GM19455 (cell line): ENCODE results near the gene UNC93B1.
A peak's percentile ranks its signal among the peaks of the same experiment; 100 is the strongest.

Experiments used
- ATAC-seq: cut with Tn5 transposase; IDR thresholded peaks from one replicate; pipeline ENCODE4 v1.9.1; 2021; ENCODE audit not compliant: unreplicated experiment

The UNC93B1 gene

GRCh38 chr11:68040101-68040956 is 36.4 kb upstream of the UNC93B1 start:
- no peak for ATAC-seq

- ATAC-seq, result no peak
Measured at GRCh38 chr11:68039526-68040086, 35.7 kb upstream of the UNC93B1 start.

GRCh38 chr11:68038718-68039525 is 35.0 kb upstream of the UNC93B1 start, which contains the start of gene TCIRG1:
Gene TCIRG1, plus strand, starts transcription at chr11:68039025. Its CDS starts 2,247 bp downstream, at chr11:68041272.
- peak; percentile 56 for ATAC-seq

- no peak for ATAC-seq
Measured at GRCh38 chr11:68038226-68038717, 34.4 kb upstream of the UNC93B1 start.

DNA sequence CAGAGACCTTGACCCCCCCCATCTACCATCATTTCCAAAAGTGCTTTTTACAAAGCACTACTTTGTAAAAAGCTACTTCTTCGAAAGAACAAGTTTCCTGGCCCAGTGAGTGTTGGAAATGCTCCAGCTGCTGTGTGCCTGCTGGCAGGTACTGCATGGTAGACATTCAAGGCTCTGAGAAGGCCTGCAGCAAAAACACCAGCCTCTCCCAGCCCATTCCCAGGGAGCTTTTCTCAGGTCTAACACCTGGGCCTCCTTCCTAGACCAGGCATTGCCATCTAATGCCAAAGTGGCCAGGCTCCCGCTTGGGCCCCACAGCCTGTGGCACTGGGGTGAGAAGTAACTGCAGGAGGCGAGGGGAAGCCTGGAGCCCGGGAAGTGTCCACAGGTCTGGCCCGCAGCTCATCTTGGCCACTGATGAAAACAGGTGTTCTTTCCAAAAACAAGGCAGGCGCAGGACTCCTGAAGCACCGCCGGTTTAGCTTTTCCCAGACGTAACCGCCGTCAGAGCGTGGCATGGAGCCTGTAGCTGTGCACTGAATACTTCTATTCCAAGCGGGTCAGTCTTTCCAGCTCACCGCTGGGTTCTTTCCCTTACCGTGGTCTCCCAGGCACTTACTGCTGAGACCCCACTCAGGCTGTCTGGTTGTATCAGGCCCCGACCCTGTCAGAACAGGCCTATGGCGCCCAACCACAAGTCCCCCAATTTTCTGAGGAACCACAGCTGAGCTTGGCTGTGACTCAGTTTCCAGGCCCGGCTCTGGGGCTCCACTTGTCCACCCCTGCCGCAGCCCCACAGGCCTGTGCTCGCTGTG is 33.7 kb upstream of the UNC93B1 start:
- ATAC-seq, result no peak

DNA sequence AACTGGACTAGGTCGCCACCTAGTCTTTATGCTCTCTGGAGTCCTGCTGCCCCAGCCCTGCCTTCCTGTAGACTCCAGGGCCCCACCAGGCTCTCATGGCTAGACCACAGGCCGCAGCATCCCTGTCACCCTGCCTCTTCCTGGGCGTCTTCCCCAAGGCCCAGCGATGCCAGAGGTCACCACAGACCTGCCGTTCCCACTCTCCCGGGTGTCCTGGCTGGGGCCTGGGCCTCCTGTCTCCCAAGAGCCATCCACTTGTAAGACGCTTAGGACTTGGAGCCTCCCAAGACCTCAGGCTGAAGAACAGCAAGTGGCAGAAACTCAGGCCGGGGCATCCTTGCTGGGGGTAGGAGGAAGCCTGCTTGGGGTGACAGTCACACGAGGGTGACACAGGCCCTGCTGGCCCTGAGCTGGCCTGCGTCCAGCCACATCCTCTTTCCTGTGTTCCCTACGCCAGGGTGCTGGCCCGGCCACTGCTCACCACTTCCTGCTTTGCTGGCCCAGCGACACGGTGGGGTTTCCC is 32.9 kb upstream of the UNC93B1 start:
- ATAC-seq, result no peak

- no peak for ATAC-seq
Measured at GRCh38 chr11:68036141-68036716, 32.3 kb upstream of the UNC93B1 start.

DNA sequence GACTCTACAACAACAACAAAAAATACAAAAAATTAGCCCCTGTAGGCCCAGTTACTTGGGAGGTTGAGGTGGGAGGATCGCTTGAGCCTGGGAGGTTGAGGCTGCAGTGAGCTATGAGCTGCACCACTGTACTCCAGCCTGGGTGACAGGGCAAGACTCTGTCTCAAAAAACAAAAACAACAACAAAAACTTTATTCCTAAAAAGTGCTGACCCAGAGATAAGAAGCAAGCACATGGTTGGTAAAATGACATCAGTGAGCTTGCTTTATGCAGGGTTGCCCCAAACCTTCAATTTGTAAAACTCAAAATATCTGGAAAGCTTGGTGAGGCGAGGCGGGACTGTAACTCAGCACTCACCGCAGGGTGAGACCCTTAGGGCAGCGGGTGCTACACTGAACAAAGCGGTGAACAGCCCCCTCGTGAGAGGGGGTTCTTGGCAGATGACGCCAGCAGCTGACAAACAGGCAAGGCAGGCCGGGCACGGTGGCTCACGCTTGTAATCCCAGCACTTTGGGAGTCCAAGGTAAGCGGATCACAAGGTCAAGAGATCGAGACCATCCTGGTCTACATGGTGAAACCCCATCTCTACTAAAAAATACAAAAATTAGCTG is 31.5 kb upstream of the UNC93B1 start:
- ATAC-seq, result no peak

GRCh38 chr11:68033708-68034045 is 29.8 kb upstream of the UNC93B1 start:
- ATAC-seq, result no peak

- ATAC-seq, result no peak
Measured at GRCh38 chr11:68032997-68033707, 29.3 kb upstream of the UNC93B1 start.

DNA sequence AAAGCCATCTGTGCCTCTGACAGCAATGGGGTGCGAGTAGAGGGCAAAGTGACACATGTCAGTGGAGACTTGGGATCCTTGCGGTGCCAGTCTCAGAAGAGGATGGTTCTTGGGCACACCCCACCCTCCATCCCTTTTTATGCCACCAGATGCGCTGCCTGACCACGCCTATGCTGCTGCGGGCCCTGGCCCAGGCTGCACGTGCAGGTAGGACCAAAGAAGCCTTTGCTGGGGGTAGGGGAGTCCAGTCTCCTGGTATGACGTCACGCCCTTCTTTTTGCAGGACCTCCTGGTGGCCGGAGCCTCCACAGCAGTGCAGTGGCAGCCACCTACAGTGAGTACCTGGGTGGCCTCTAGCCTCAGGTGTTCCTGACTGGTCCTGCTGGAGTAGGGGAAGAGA is 28.1 kb upstream of the UNC93B1 start:
- ATAC-seq, result no peak

DNA sequence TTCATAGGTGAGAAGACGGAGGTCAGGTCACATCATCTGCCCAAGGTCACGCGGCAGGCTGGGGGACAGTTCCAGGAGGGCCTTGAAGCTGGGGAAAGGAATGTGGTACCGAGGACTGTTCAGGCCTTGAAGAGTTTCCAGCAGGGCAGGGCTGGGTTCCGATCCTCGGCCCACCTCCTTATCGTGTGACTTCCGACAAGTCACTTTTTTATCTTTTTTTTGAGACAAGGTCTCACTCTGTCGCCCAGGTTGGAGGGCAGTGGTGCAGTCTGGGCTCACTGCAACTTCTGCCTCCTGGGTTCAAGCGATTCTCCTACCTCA is 27.2 kb upstream of the UNC93B1 start:
- no peak for ATAC-seq

DNA sequence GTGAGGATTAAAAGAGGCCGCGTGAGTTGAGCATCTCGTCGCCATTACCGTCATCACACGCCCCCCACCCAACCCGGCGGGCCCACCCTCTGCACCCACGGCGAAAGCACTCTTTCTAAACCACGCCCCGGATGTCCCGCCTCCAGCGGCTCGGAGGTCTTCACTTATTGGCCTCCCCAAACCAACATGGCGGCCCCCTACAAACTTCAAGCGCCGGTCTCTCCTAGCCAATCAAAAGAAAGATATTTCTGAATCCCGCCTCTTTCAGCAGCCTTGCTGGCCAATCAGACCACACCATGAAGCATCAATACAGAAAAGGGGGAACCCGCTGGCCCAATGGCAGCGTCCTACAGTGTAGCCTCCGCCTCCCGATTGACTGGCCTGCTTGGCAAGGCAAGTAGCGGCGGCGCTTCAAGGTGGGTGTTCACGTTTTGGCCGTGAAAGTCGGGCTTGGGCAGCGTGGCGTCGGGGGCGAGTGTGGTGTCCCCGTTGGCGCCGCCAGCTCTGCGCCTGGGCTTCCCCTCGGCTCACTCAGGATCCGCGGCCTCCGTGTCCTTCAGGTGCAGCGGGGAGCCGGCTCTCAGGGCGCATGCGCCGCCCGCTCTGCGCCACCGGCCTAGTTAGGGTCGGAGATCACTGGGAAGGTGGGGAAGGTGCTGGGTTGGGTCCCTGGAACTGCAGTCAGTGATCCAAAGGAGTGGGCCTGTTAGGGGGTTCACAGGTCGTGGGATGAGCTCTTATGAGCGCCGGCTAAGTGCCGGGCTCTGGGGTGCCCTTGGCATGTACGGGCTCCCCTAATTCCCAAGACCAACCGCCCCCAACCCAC is 26.6 kb upstream of the UNC93B1 start, which contains the start of gene NDUFS8:
TSS of gene NDUFS8 (plus strand) at position 364 of the 826 bp plus-strand sequence. CDS start 1,471 bp downstream, outside the sequence.
- ATAC-seq, result peak; percentile 93

GRCh38 chr11:68028802-68029545 is 25.1 kb upstream of the UNC93B1 start:
- ATAC-seq, result no peak

DNA sequence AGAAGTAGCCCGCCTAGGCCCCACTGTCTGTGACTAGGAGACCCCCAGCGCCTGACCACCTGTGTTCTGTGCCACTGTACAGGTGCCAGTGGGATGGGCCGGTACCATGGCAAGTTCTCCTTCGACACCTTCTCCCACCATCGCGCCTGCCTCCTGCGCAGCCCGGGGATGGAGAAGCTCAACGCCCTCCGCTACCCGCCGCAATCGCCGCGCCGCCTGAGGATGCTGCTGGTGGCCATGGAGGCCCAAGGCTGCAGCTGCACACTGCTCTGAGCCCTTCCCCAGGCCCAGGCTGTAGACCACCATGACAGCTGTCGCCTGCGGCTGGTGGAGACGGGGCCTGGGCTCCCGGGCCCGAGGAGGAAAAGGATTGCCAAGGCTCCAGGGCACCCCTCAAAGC is 23.8 kb upstream of the UNC93B1 start:
- ATAC-seq, result no peak

GRCh38 chr11:68026391-68027105 is 22.7 kb upstream of the UNC93B1 start:
- no peak for ATAC-seq

DNA sequence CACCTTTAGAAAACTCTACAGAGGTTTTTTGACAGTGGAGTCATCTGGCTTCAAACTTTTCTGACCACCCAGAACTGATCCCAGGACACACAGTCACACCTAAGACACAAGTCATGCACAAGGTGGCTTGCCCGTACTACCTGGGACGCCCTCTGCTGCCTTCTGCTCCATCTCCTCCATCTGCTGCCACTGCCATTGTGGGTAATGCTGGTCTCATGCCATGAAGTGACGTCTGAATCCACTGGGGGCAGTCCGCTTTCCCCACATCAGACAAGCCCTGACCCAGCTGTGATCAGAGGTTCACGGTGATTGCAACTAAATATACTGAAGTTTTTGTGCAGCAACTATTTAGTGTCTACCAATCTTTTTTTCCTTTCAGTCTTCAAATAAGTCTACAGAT is 21.1 kb upstream of the UNC93B1 start:
- ATAC-seq, result no peak
